Right cardiac atrium (tissue), 5 donors: ENCODE data around the gene RRP8. TPM values are rescaled to one million over a fixed set of nuclear protein-coding genes. Genes with fewer than 3 reads are reported as not detected.

ENCODE experiments used
- ATAC-seq, 2 donors: fragments of 200-7000 bp; cut with Tn5 transposase; one replicate each; pipeline versions ENCODE4 v1.8.0 to v1.9.1; 2020; ENCODE audit warnings: moderate library complexity in 2 of 2, mild to moderate bottlenecking in 1 of 2
- DNase-seq, 3 donors: peaks; one replicate each; pipeline ENCODE4 v3.0.0-alpha.2; 2020
- H3K27ac ChIP-seq: one replicate; pipeline ENCODE4 v1.5.1; 2013; ENCODE audit warnings: mild to moderate bottlenecking, low read length, control low read depth, moderate library complexity
- H3K27me3 ChIP-seq: one replicate; pipeline ENCODE4 v1.6.1; 2013; ENCODE audit not compliant: control insufficient read depth, insufficient read depth
- H3K4me1 ChIP-seq: one replicate; pipeline ENCODE4 v1.6.1; 2013; ENCODE audit warnings: low read length; ENCODE audit not compliant: control insufficient read depth, insufficient read depth
- H3K4me3 ChIP-seq: one replicate; pipeline ENCODE4 v1.5.1; 2013; ENCODE audit warnings: low read length, control low read depth
- H3K9me3 ChIP-seq: one replicate; pipeline ENCODE4 v1.6.1; 2013; ENCODE audit warnings: low read length; ENCODE audit not compliant: control insufficient read depth
- WGBS: extraction: QIAGEN DNeasy Blood & Tissue Kit; methylation state at CpG from one replicate; pipeline ENCODE4 v1.1.7; 2013; 5-methylcytosine and 5-hydroxymethylcytosine counted together
- intact Hi-C, 4 donors: fragments of 100-400 bp; cut with DNase I; formaldehyde crosslinking; loops; one replicate each; pipeline versions ENCODE4 v1.11.0 to v1.14.0; 2022 to 2023
- polyA plus RNA-seq: library from polyadenylated mRNA; stranded (reverse); fragments of 200-250 nt; gene quantifications from one replicate; pipeline ENCODE4 v1.2.3, GENCODE V29; 2013
- total RNA-seq, 4 donors: library from RNA; stranded (reverse); fragmentation: NEBNext Ultra II Directional; extraction: Animal tissue kit (Norgen Biotek cat#: 25700); gene quantifications; one replicate each; pipeline ENCODE4 v1.2.1, GENCODE V29; 2021
- donor health status: healthy with polysubstance abuse.
- donor health status: DM: no; HTN: yes; CAD: no.
- donor health status: DM: no; HTN: no; CAD: no.
- donor health status: DM: no; HTN: yes; CAD: no; lungs with severe emphysema.
- donor health status: DM: yes; HTN: yes; CAD: no.

Gene RRP8
- total and polyA plus RNA-seq, 5 donors: 15.8 to 21.7 (median 18.6) TPM

DNA sequence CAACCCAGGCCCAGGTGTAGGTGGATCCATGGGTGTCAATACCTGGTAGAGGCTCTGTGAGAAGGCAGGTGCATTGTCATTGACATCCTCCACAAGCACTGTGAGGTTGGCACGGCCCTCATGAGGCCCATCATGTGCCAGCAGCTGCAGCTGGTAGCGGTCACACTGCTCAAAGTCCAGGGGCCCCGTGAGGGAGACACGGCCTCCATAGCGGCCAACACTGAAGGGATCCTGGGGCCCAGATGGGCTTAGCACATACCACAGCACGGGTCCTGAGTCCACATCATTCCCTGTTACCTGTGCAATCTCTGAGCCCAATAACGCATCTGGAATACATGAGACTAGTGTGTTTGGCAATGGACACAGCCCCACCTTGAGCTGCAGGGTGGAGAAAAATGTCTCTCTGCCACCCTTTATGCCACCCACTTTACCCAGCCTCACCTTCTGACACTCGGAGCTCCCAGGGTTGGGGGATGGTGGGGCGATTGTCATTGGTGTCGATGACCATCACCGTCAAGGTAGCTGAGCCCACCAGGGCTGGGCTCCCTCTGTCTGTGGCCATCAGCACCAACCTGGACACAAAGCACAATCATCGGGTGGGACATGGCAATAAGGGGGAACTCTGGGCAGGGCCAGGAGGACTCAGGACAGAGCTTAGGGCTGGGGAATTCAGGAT, 21.9 kb upstream of the RRP8 start:
- Histone ChIP-seq H3K27me3 (no peaks in the 10 kb centered on the region), H3K4me3 (no peak overlapping the region), H3K4me1 (no peaks in the 10 kb centered on the region), H3K27ac (no peak overlapping the region), H3K9me3 (no peaks in the 10 kb centered on the region)
- 94% methylated on average over 12 of the region's 12 CpGs for WGBS
- no peak for DNase-seq
- intact Hi-C loops: no loop called here
- ATAC-seq: no peak

DNA sequence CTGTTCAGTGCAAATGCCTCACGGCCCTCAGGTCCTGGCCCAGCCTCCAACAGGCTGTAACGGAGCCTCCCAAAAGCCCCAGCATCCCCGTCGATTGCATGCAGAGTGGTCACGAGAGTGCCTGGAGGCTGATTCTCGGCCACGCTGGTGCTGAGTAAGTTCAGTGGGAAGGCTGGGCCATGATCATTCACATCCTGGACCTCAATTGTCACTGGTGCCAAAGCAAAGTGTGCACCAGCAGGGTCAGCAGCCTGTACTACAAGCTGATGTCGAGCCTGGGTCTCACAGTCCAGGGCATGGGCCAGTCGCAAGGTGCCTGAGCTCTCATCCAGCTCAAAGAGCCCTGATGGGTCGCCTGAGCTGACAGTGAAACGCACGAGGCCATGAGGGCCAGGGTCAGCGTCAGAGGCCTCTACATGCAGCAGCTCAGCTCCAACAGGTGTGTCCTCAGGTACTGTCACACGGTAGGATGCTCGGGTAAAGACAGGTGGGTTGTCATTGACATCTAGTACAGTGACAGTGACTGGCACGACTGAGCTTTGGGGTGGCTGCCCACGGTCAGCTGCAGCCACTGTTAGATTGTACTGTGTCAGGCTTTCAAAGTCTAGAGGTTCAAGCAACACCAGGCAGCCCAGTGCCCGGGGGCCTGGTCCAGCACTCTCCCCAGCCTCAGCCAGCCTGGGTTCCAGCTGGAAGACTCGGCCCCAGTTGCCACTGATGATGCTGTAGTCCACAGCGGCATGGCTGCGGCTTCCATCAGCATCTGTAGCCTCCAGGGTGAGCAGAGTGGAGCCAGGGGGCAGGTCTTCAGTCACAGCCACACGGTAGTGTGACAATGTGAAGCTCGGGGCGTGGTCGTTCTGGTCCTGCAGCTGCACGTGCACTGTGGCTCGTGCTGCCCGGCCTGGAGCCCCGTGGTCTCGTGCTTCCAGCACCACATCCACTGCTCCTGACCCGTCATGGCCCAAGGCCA, 20.3 kb upstream of the RRP8 start:
- no peak overlapping the region for H3K27ac ChIP-seq
- H3K4me3 ChIP-seq: no peak overlapping the region
- H3K27me3 ChIP-seq: no peaks in the 10 kb centered on the region
- intact Hi-C loops: no loop called here
- DNase-seq (no peak), ATAC-seq (no peak)
- H3K9me3 ChIP-seq: no peaks in the 10 kb centered on the region
- WGBS: 85% methylated on average over 31 of the region's 31 CpGs
- H3K4me1 ChIP-seq: no peaks in the 10 kb centered on the region

DNA sequence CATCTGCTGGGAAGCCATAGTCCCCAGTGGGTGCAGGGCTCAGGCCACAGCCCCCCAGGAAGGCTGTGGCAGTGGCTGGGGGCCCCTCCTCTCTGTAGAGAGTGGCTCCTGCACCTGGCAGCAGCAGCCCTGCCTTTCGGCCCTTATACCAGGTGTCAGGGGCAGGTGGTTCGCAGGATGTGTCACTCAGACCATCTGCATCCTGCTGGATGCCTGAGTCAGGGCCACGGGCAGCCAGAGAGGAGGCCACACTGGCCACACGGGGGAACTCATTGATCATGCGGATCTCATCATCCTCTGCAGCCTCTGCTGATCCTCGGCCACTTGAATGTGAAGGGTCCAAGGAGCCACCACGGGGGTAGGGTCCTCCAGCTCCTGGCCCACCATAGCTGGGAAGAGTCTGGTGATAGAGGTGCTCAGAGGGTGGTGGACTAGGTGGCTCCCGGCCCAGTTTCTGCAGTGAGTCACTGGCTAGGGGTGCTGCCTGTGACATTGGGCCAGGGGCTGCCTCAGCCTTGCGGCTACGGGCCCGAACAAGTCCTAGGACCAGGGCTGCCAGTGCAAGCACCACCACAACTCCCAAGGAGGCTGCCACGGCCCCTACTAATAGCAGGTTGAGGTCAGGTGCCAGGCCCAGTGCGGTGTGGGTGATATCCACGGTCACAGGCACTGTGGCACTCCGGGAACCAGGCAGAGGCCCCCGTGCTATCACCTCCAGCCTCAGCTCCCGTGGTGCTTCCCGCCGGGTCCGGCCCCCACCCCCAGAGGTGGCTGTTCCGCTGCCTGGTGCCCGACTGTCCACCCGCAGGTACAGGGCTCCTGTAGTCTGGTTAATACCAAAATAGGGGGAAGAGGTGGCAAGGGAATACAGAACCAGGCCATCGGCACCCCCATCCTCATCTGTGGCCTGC, 19.1 kb upstream of the RRP8 start:
- Histone ChIP-seq H3K4me3 (no peak overlapping the region), H3K9me3 (no peaks in the 10 kb centered on the region), H3K4me1 (peaks cover 2% of the 10 kb centered on the region), H3K27ac (no peak overlapping the region), H3K27me3 (no peaks in the 10 kb centered on the region)
- no peak for DNase-seq
- intact Hi-C loops: no loop called here
- ATAC-seq: no peak
- 83% methylated on average over 24 of the region's 24 CpGs for WGBS

DNA sequence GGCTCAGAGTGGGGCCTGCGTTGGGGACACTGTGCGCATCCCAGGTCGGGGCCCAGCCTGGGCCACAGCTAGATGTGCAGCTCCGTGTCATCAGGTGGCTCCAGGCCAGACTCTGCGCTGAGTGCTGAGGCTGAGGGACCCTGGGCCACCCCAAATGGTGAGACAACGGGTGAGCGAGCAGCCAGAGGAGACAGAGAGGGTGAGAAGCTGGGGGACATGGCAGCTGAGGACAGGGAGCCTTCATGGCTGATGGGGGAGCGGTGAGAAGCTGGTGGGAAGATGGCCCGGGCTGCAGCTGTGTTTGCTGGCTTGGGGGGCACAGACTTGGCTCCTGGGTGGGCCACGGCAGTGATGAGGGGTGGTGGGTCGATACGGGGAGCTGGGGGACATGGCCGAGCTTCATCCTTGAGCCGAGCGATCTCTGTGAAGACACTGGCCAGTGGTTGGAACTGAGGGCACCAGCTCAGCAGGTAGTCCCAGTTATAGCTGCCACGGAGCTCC, 18.3 kb upstream of the RRP8 start:
- Histone ChIP-seq H3K27ac (no peak overlapping the region), H3K27me3 (no peaks in the 10 kb centered on the region), H3K4me1 (peaks cover 2% of the 10 kb centered on the region), H3K9me3 (no peaks in the 10 kb centered on the region), H3K4me3 (no peak overlapping the region)
- no peak for ATAC-seq
- WGBS: 86% methylated on average over 16 of the region's 16 CpGs
- no peak for DNase-seq
- intact Hi-C loops: no loop called here

DNA sequence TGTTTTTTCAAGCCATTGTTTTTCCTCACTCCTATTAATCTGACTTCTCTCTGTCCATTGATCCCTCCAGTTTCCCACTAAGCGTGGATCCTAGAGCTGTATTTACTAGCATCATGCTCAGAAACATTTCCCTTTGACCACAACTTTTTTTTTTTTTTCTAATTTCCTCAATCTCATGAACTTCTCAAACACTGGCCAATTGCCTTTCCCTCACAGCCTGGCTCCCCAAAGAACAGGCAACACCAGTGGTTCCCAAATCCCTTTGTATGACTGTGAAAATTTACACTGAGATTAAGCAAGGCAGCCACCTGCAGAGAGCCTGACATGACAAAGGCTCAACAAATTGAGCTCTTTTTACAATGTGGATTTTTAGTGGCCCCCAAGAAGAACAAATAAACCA, 17.2 kb upstream of the RRP8 start:
- H3K27me3 ChIP-seq: no peaks in the 10 kb centered on the region
- intact Hi-C loops: no loop called here
- H3K9me3 ChIP-seq: no peaks in the 10 kb centered on the region
- peaks cover 2% of the 10 kb centered on the region for H3K4me1 ChIP-seq
- WGBS: 51% methylated on average over 1 of the region's 1 CpG
- no peak overlapping the region for H3K4me3 ChIP-seq
- ATAC-seq (no peak), DNase-seq (no peak)
- no peak overlapping the region for H3K27ac ChIP-seq

DNA sequence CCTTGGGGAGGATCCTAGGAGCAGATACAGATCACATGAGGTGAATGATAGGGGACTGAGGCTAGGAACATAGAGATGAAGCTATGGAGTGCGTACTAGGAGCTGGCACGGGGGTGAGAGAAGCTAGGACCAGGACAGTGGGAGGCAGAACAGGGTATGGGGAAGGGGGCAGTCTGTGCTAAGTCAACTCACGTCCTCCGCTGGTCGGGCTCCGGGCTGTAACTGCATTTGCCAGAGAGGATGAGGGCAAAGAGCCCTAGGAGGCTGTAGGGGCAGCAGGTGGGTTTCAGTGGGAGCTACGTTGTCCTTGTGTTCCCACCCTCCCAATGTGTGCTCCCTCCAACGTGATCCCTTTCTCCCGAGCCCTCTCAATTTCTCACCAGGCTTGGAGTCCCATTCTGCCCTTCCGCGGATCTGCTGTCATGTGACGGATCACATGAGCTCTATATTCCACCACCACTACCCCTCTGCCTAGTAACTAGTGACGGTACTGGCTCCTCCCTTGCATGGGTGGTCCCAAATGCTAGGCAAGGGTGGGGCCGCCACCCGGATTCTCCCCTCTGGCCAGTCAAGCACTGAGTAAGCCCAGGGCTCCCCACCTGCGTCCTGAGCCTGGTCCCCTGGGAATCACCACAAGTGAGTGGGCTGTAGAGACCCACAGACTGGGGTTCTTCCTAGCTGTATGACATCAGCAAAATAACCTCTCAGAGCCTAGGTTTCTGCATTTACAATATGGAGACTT, 15.8 kb upstream of the RRP8 start, which contains the start of gene TPP1:
Gene TPP1, minus strand, starts transcription at position 419 of the 742 bp plus-strand sequence. Its CDS starts 22 bp downstream, at position 397.
- peak; percentile 92 to 96 (median 94) for DNase-seq
- WGBS: under 1% methylated on average over 16 of the region's 16 CpGs
- no peaks in the 10 kb centered on the region for H3K9me3 ChIP-seq
- H3K4me1 ChIP-seq: peaks cover 2% of the 10 kb centered on the region
- intact Hi-C loops: no loop called here
- H3K27ac ChIP-seq: peak within 1 kb of the TSS; percentile 84
- peak within 1 kb of the TSS; percentile 79 for H3K4me3 ChIP-seq
- peak; percentile 96 to 97 for ATAC-seq
- H3K27me3 ChIP-seq: no peaks in the 10 kb centered on the region

DNA sequence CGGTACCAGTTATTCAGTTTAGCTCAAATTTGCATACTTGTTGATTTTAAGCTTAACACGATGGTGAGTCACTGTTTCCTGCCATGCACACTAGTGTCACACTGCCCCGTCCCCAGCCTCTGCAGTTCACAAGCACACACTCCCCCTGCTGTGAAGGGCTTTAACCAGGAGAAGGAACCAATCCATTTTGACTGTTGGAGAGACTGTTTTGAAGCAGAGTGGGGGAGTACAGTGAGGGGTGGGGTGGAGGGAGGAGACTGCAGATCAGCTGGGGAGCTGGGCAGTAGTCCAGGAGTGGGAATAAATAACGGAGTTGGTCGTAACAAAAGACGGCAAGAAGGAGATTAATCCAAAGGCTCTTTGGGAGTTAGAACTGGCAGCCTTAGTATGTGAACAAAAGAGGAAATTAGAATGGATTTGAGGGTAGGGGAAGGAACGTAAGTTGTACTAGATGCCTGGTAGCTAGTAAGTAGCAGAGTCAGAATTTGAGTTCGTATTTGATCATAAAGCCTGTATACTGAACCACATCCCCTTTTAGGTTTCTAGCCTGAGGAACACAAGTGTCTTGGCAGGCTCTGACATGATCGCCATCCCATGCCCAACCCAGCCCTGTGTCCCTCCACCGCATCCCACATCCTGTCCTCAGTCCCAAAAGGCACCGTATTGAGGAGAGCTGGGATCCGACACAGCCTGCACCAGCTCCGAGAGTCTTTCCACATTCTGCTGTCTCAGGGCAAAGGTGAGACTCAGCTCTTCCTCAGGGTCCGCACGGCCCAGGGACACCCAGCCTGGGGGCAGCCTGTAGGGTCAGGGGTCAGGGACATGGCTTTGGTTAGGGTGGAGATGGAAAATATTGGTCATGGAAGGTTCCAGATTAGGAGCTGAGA, 14.9 kb upstream of the RRP8 start:
- WGBS: 8% methylated on average over 15 of the region's 15 CpGs
- H3K27me3 ChIP-seq: no peaks in the 10 kb centered on the region
- intact Hi-C loops: no loop called here
- peak in 1 of 3 donors; percentile 69 for DNase-seq
- H3K27ac ChIP-seq: peak overlapping the region; percentile 84
- ATAC-seq: peak; percentile 15 to 27
- H3K4me1 ChIP-seq: peaks cover 2% of the 10 kb centered on the region
- H3K4me3 ChIP-seq: peak overlapping the region; percentile 79
- H3K9me3 ChIP-seq: no peaks in the 10 kb centered on the region

DNA sequence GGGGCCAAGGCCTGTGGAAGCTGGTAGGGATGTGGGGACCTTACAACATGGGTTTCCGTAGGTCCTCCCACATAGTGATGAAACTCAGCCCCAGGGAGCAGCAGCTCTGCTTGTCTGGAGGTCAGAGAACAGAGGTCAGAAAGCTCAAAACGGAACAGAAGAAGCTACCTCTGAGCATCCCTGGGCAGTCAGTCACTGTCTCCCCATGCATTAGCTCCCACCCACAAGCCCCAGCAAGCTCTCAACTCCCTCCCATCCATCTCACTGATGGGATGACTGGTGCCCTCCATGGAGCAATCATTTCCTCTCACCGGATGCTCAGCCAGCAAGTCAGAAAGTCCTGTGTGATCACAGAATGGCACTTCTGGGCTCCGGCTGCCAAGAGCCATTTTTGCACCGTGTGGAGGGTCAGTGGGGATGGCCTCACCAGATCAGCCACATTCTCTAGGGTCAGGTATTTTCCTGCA, 13.9 kb upstream of the RRP8 start:
- H3K4me3 ChIP-seq: no peak overlapping the region
- no peaks in the 10 kb centered on the region for H3K9me3 ChIP-seq
- WGBS: 77% methylated on average over 5 of the region's 5 CpGs
- intact Hi-C loops: no loop called here
- DNase-seq (no peak), ATAC-seq (no peak)
- H3K27ac ChIP-seq: no peak overlapping the region
- H3K4me1 ChIP-seq: peaks cover 2% of the 10 kb centered on the region
- H3K27me3 ChIP-seq: no peaks in the 10 kb centered on the region

DNA sequence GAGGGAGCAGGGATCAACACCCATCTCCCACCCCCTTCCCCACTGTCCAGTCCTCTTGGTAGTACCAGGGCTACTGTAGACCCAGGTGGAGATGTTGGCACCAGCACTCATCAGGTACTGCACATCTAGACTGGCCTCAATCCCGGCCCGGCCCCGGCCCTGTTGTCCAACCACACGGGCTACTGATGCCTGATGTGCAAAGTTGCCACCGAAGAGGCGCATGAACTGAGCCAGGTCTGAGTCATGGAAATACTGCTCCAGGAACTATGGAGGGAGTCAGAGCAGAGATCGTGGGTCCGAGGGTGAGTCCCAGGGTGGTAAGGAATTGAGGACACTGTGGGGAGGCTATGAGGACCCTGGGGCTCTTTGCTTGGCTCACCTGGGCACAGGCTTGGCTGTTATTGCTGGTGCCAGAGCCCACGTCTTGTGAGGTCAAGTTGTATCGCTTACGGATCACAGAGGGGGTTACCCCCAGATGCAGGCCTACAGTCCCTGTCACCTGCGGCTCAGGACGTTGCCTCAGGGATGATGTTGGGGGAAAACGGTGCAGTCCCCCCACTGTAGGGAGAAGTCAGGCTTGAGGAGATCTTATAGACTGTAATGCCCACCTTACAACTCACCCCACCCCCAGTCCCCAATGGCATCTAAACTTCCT, 13.3 kb upstream of the RRP8 start:
- no peak overlapping the region for H3K4me3 ChIP-seq
- intact Hi-C loops: no loop called here
- peaks cover 2% of the 10 kb centered on the region for H3K4me1 ChIP-seq
- DNase-seq (peak in 1 of 3 donors; percentile 40), ATAC-seq (no peak)
- WGBS: 93% methylated on average over 14 of the region's 14 CpGs
- H3K27me3 ChIP-seq: no peaks in the 10 kb centered on the region
- H3K27ac ChIP-seq: no peak overlapping the region
- no peaks in the 10 kb centered on the region for H3K9me3 ChIP-seq
